DMS53 treated with DMSO at 0.1 percent for 48 hours (cell line): ENCODE data around the gene IL10RB.
"Not testable (repeated sequence)": the region's sequence is repeated elsewhere in the genome, so short reads cannot be mapped to it uniquely, and the experiment has no call there.

Experiments
- DNase-seq: peaks from one replicate; lab custom pipeline; 2025; ENCODE audit not compliant: unreplicated experiment; lab: John Stamatoyannopoulos, UW

IL10RB gene

GRCh38 chr21:33300701-33301631, 34.8 kb downstream of the IL10RB start:
- no peak for DNase-seq

GRCh38 chr21:33301632-33302002, 35.5 kb downstream of the IL10RB start:
- DNase-seq: no peak

GRCh38 chr21:33302055-33302454, 35.9 kb downstream of the IL10RB start:
- DNase-seq: no peak

- no peak for DNase-seq
These were observed 36.6 kb downstream of the IL10RB start for GRCh38 chr21:33302796-33303195.

GRCh38 chr21:33305344-33305671, 39.1 kb downstream of the IL10RB start:
- no peak for DNase-seq

- DNase-seq: no peak
These were observed 39.8 kb downstream of the IL10RB start for GRCh38 chr21:33305938-33306337.

- DNase-seq: peak; percentile 26
These were observed 42.7 kb downstream of the IL10RB start for GRCh38 chr21:33308586-33309490.

GRCh38 chr21:33309778-33310177, 43.6 kb downstream of the IL10RB start:
- no peak for DNase-seq

GRCh38 chr21:33312121-33312520, 46.0 kb downstream of the IL10RB start:
- no peak for DNase-seq

GRCh38 chr21:33313183-33313582, 47.0 kb downstream of the IL10RB start:
- no peak for DNase-seq

- no peak for DNase-seq
These were observed 47.4 kb downstream of the IL10RB start for GRCh38 chr21:33313611-33314010.

- no peak for DNase-seq
These were observed 47.9 kb downstream of the IL10RB start for GRCh38 chr21:33314111-33314510.

GRCh38 chr21:33315946-33316710, 50.0 kb downstream of the IL10RB start:
- no peak for DNase-seq

- no peak for DNase-seq
These were observed 51.0 kb downstream of the IL10RB start for GRCh38 chr21:33317145-33317544.

GRCh38 chr21:33317786-33318486, 51.8 kb downstream of the IL10RB start:
- DNase-seq: no peak

- DNase-seq: not testable (repeated sequence)
These were observed 54.8 kb downstream of the IL10RB start for GRCh38 chr21:33321005-33321404.

- DNase-seq: not testable (repeated sequence)
These were observed 57.4 kb downstream of the IL10RB start for GRCh38 chr21:33323610-33324009.

- DNase-seq: peak; percentile 85
These were observed 58.4 kb downstream of the IL10RB start, which contains the start of gene IFNAR1 for GRCh38 chr21:33324291-33325221. TSS of gene IFNAR1 (plus strand) at chr21:33324970. CDS start at chr21:33325056, 86 bp downstream.
